H1 (cell line): ENCODE data around the gene MRPS31. TPM values are rescaled to one million over a fixed set of nuclear protein-coding genes. Genes with fewer than 3 reads are reported as not detected.

ENCODE experiments used
- FOSL1 ChIP-seq: IDR thresholded peaks from 2 replicates; pipeline ENCODE4 v1.6.1; 2011; ENCODE audit warnings: mild to moderate bottlenecking, low read depth, low read length, moderate library complexity; ENCODE audit not compliant: insufficient read depth
- GABPA ChIP-seq: IDR thresholded peaks from 2 replicates; pipeline ENCODE4 v1.6.1; 2011; ENCODE audit warnings: mild to moderate bottlenecking, low read length, moderate library complexity, borderline replicate concordance; ENCODE audit not compliant: insufficient read depth
- HDAC2 ChIP-seq, 2 experiments: fragments of 300-600 bp in 1 of 2; sonication (generic) in 1 of 2; IDR thresholded peaks; 2 replicates each; pipeline ENCODE4 v1.6.1; 2011 to 2012; ENCODE audit warnings: low read depth in 2 of 2, low read length in 2 of 2, mild to moderate bottlenecking in 2 of 2, moderate library complexity in 2 of 2, borderline replicate concordance in 1 of 2, inconsistent platforms in 1 of 2
- RFX5 ChIP-seq: IDR thresholded peaks from 2 replicates; pipeline ENCODE4 v1.6.1; 2011; ENCODE audit warnings: low read depth, low read length, improper control_type of control experiment, borderline replicate concordance
- SIRT6 ChIP-seq: IDR thresholded peaks from one replicate; pipeline ENCODE4 v1.7.1; 2012; ENCODE audit warnings: low read length, inconsistent platforms
- SRF ChIP-seq: IDR thresholded peaks from 2 replicates; pipeline ENCODE4 v1.6.1; 2011; ENCODE audit warnings: mild to moderate bottlenecking, low read depth, low read length, moderate library complexity
- TAF1 ChIP-seq: IDR thresholded peaks from 2 replicates; pipeline ENCODE4 v1.6.1; 2011; ENCODE audit warnings: mild to moderate bottlenecking, low read depth, low read length
- polyA plus RNA-seq, 7 experiments: library from polyadenylated mRNA; depleted of rRNA in 3 of 7; stranded (reverse) in 5 of 7; unstranded in 2 of 7; fragments of >200 nt in 5 of 7; fragments of 200-250 nt in 2 of 7; gene quantifications; 1 replicate in 5 of 7; 2 replicates in 1 of 7; 4 replicates in 1 of 7; pipeline versions ENCODE4 v1.2.1 to v1.2.3, GENCODE V29; 2011 to 2013; ENCODE audit warnings: missing spikeins in 2 of 7, mixed read lengths in 2 of 7
- total RNA-seq: library from RNA; stranded (reverse); fragmentation: NEBNext Ultra II Directional; extraction: Animal tissue kit (Norgen Biotek cat#: 25700); gene quantifications from 2 replicates; pipeline ENCODE4 v1.2.1, GENCODE V29; 2021

MRPS31 gene
- total and polyA plus RNA-seq, 2 of the 8 experiments (the other 6 are each of a cell fraction or from before 2014, with no cell fraction given): 13.6 to 33.3 TPM

GRCh38 chr13:40692946-40693345 is 78.0 kb downstream of the MRPS31 start (continued):
- TF ChIP-seq GABPA: no peak
- TF ChIP-seq FOSL1: no peak
- no peak for TF ChIP-seq SRF
- no peak for TF ChIP-seq SIRT6
- TF ChIP-seq TAF1: no peak
- TF ChIP-seq HDAC2 (IDR thresholded peaks at IDR 0.05; ENCODE audit: borderline replicate concordance in 1 of 2, low read depth in 2 of 2, low read length in 2 of 2): no peak
- TF ChIP-seq RFX5: no peak
- TF ChIP-seq, all 59 proteins: peak for 0
